OCI-LY1 (cell line): Measurements from ENCODE around the gene ATAD3C.

Experiments
- H2AFZ ChIP-seq: fragments of 200-600 bp; sonication (generic), shearing (Covaris generic); 2 replicates; pipeline ENCODE4 v1.6.0; 2014; ENCODE audit warnings: antibody characterized with exemption, mild to moderate bottlenecking, low read length
- H3F3A ChIP-seq: fragments of 200-600 bp; sonication (generic), shearing (Covaris generic); 2 replicates; pipeline ENCODE4 v1.6.0; 2014; ENCODE audit warnings: mild to moderate bottlenecking, antibody characterized with exemption, low read length, moderate library complexity; ENCODE audit not compliant: insufficient read depth
- H3K27ac ChIP-seq: fragments of 200-600 bp; sonication (generic); 2 replicates; pipeline ENCODE4 v1.5.1; 2014; ENCODE audit warnings: low read length, mixed run types, mild to moderate bottlenecking, low read depth; ENCODE audit not compliant: poor library complexity, severe bottlenecking
- H3K27me3 ChIP-seq: fragments of 200-600 bp; sonication (generic); 2 replicates; pipeline ENCODE4 v1.6.0; 2014; ENCODE audit warnings: antibody characterized with exemption, mild to moderate bottlenecking, low read length, moderate library complexity; ENCODE audit not compliant: insufficient read depth
- H3K36me3 ChIP-seq: fragments of 200-600 bp; sonication (generic); 2 replicates; pipeline ENCODE4 v1.6.1; 2014; ENCODE audit warnings: mild to moderate bottlenecking, antibody characterized with exemption, low read length, moderate library complexity, mixed read lengths; ENCODE audit not compliant: insufficient read depth
- H3K4me1 ChIP-seq: fragments of 200-600 bp; sonication (generic); 2 replicates; pipeline ENCODE4 v1.5.1; 2014; ENCODE audit warnings: mild to moderate bottlenecking, low read length, moderate library complexity; ENCODE audit not compliant: insufficient read depth, severe bottlenecking
- H3K4me2 ChIP-seq: fragments of 200-600 bp; sonication (generic), shearing (Covaris generic); 2 replicates; pipeline ENCODE4 v1.6.1; 2014; ENCODE audit warnings: low read length
- H3K4me3 ChIP-seq: fragments of 200-600 bp; sonication (generic); 2 replicates; pipeline ENCODE4 v1.5.1; 2014; ENCODE audit warnings: low read length, low read depth, mild to moderate bottlenecking, mixed read lengths; ENCODE audit not compliant: poor library complexity, severe bottlenecking
- H3K79me2 ChIP-seq: fragments of 200-600 bp; shearing (Covaris generic); 2 replicates; pipeline ENCODE4 v1.6.1; 2016; ENCODE audit warnings: mixed run types, low read length, mixed read lengths; ENCODE audit not compliant: insufficient read depth
- H3K9ac ChIP-seq: fragments of 200-600 bp; sonication (generic), shearing (Covaris generic); 2 replicates; pipeline ENCODE4 v1.6.1; 2014; ENCODE audit warnings: mild to moderate bottlenecking, low read length, mixed read lengths
- H3K9me2 ChIP-seq: fragments of 200-600 bp; sonication (generic), shearing (Covaris generic); 2 replicates; pipeline ENCODE4 v1.6.1; 2014; ENCODE audit warnings: low read depth, mild to moderate bottlenecking, low read length, mixed read lengths
- H3K9me3 ChIP-seq: fragments of 200-600 bp; shearing (Covaris generic); 2 replicates; pipeline ENCODE4 v1.6.1; 2014; ENCODE audit warnings: low read length, mixed read lengths
- H4K20me1 ChIP-seq: fragments of 200-600 bp; sonication (generic), shearing (Covaris generic); 2 replicates; pipeline ENCODE4 v1.6.0; 2016; ENCODE audit warnings: mild to moderate bottlenecking, low read length; ENCODE audit not compliant: insufficient read depth
- CTCF ChIP-seq: fragments of 200-600 bp; sonication (generic), shearing (Covaris generic); IDR thresholded peaks from 2 replicates; pipeline ENCODE4 v1.5.1; 2017; ENCODE audit warnings: mild to moderate bottlenecking, antibody characterized with exemption, low read length, moderate library complexity, mixed read lengths
- EZH2 ChIP-seq: fragments of 200-600 bp; sonication (generic), shearing (Covaris generic); IDR thresholded peaks from 2 replicates; pipeline ENCODE4 v1.8.0; 2017; ENCODE audit warnings: borderline replicate concordance, mixed run types, mild to moderate bottlenecking, antibody characterized with exemption, low read length, moderate library complexity, mixed read lengths

ATAD3C gene

GRCh38 chr1:1434131-1434823 lies 15.2 kb upstream of the ATAD3C start:
- no peak for TF ChIP-seq EZH2
- no peaks in the 10 kb centered on the region for H3K79me2 ChIP-seq
- H3K4me3 ChIP-seq: no peak overlapping the region
- H3F3A ChIP-seq: no peaks in the 10 kb centered on the region
- no peak overlapping the region for H3K4me2 ChIP-seq
- no peaks in the 10 kb centered on the region for H3K9me2 ChIP-seq
- no peaks in the 10 kb centered on the region for H3K36me3 ChIP-seq
- no peaks in the 10 kb centered on the region for H3K9me3 ChIP-seq
- no peak overlapping the region for H3K9ac ChIP-seq
- H3K27ac ChIP-seq: no peak overlapping the region
- H3K4me1 ChIP-seq: no peaks in the 10 kb centered on the region
- peaks cover 7% of the 10 kb centered on the region; the same call in 1 of the 2 replicates for H3K27me3 ChIP-seq
- H2AFZ ChIP-seq: no peak overlapping the region
- no peaks in the 10 kb centered on the region for H4K20me1 ChIP-seq

- Histone ChIP-seq H3K79me2 (no peaks in the 10 kb centered on the region), H3K4me1 (no peaks in the 10 kb centered on the region), H3K27ac (no peak overlapping the region), H3K9me3 (no peaks in the 10 kb centered on the region), H3K4me2 (no peak overlapping the region), H3K9ac (no peak overlapping the region), H3K27me3 (peaks cover 7% of the 10 kb centered on the region; the same call in 1 of the 2 replicates), H3F3A (no peaks in the 10 kb centered on the region), H2AFZ (no peak overlapping the region), H3K36me3 (no peaks in the 10 kb centered on the region), H3K4me3 (no peak overlapping the region), H4K20me1 (no peaks in the 10 kb centered on the region), H3K9me2 (no peaks in the 10 kb centered on the region)
- no peak for TF ChIP-seq EZH2
- TF ChIP-seq CTCF: no peak
Observed at GRCh38 chr1:1434824-1435105, 14.7 kb upstream of the ATAD3C start.

- TF ChIP-seq EZH2 (no peak), CTCF (no peak)
- Histone ChIP-seq H2AFZ (no peak within 1 kb of the TSS), H3K9me2 (no peaks in the 10 kb centered on the region), H3K9me3 (no peaks in the 10 kb centered on the region), H3K27me3 (peaks cover 7% of the 10 kb centered on the region; the same call in 1 of the 2 replicates), H3K27ac (no peak within 1 kb of the TSS), H3K4me2 (no peak within 1 kb of the TSS), H3K79me2 (no peaks in the 10 kb centered on the region), H3K4me3 (no peak within 1 kb of the TSS), H3K9ac (no peak within 1 kb of the TSS), H3F3A (no peaks in the 10 kb centered on the region), H3K36me3 (no peaks in the 10 kb centered on the region), H3K4me1 (no peaks in the 10 kb centered on the region), H4K20me1 (no peaks in the 10 kb centered on the region)
Observed at GRCh38 chr1:1435106-1435903, 14.2 kb upstream of the ATAD3C start, which contains the start of gene VWA1. TSS of gene VWA1 (plus strand) at chr1:1435690. CDS start at chr1:1435749, 59 bp downstream.
